GM12878 (cell line): ENCODE measurements around the gene TMED7. TPM values are rescaled to one million over a fixed set of nuclear protein-coding genes. Genes with fewer than 3 reads are reported as not detected.

Experiments
- ATF3 ChIP-seq: IDR thresholded peaks from 2 replicates; pipeline ENCODE4 v1.6.1; 2011; ENCODE audit warnings: low read depth, mild to moderate bottlenecking, low read length, moderate library complexity, borderline replicate concordance; ENCODE audit errors: extremely low read depth
- BCL11A ChIP-seq: IDR thresholded peaks from 2 replicates; pipeline ENCODE4 v1.6.1; 2011; ENCODE audit warnings: low read depth, low read length
- BHLHE40 ChIP-seq, 2 experiments: fragments of 450-650 bp in 1 of 2; IDR thresholded peaks; 2 replicates each; pipeline ENCODE4 v1.6.1; 2011 to 2017; ENCODE audit warnings: low read depth in 2 of 2, borderline replicate concordance in 1 of 2, improper control_type of control experiment in 1 of 2, low read length in 1 of 2, mild to moderate bottlenecking in 1 of 2
- CBFB ChIP-seq: IDR thresholded peaks from 2 replicates; pipeline ENCODE4 v1.6.1; 2016; ENCODE audit warnings: antibody characterized with exemption, low read depth
- EED ChIP-seq: sonication (generic); IDR thresholded peaks from 2 replicates; pipeline ENCODE4 v1.6.1; 2016; ENCODE audit warnings: antibody characterized with exemption, low read depth
- EP300 ChIP-seq, 2 experiments: fragments of 150-350 bp in 1 of 2; IDR thresholded peaks; 2 replicates each; pipeline ENCODE4 v1.6.1; 2011 to 2012; ENCODE audit warnings: low read depth in 2 of 2, low read length in 2 of 2, borderline replicate concordance in 1 of 2, improper control_type of control experiment in 1 of 2, inconsistent platforms in 1 of 2; ENCODE audit not compliant: control insufficient read depth in 1 of 2
- FOXM1 ChIP-seq: IDR thresholded peaks from 2 replicates; pipeline ENCODE4 v1.6.1; 2012; ENCODE audit warnings: low read depth, mild to moderate bottlenecking, inconsistent platforms, low read length, moderate library complexity
- GABPA ChIP-seq: IDR thresholded peaks from 2 replicates; pipeline ENCODE4 v1.6.1; 2014; ENCODE audit warnings: antibody characterized with exemption, low read depth, mild to moderate bottlenecking, inconsistent platforms
- HSF1 ChIP-seq: fragments of 150-350 bp; IDR thresholded peaks from 2 replicates; pipeline ENCODE4 v1.6.1; 2014; ENCODE audit warnings: mild to moderate bottlenecking, low read depth, low read length
- JUNB ChIP-seq: IDR thresholded peaks from 2 replicates; pipeline ENCODE4 v1.6.1; 2016; ENCODE audit warnings: antibody characterized with exemption, mild to moderate bottlenecking
- JUND ChIP-seq: IDR thresholded peaks from 2 replicates; pipeline ENCODE4 v1.6.1; 2012; ENCODE audit warnings: low read depth, mild to moderate bottlenecking, low read length, improper control_type of control experiment, moderate library complexity
- LARP7 ChIP-seq: fragments of 450-650 bp; IDR thresholded peaks from 2 replicates; pipeline ENCODE4 v1.6.1; 2017; ENCODE audit warnings: mild to moderate bottlenecking
- MEF2A ChIP-seq: IDR thresholded peaks from 2 replicates; pipeline ENCODE4 v1.6.1; 2011; ENCODE audit warnings: low read depth, mild to moderate bottlenecking, low read length, moderate library complexity; ENCODE audit not compliant: insufficient read depth
- MEF2B ChIP-seq: fragments of 450-650 bp; IDR thresholded peaks from 2 replicates; pipeline ENCODE4 v1.6.1; 2018; ENCODE audit warnings: mild to moderate bottlenecking, moderate library complexity; ENCODE audit not compliant: partially characterized antibody, poor library complexity, severe bottlenecking
- NBN ChIP-seq: fragments of 450-650 bp; IDR thresholded peaks from 2 replicates; pipeline ENCODE4 v1.6.1; 2016
- RAD21 ChIP-seq: IDR thresholded peaks from 2 replicates; pipeline ENCODE4 v1.6.1; 2011; ENCODE audit warnings: mild to moderate bottlenecking, low read depth, low read length, moderate library complexity; ENCODE audit not compliant: insufficient read depth
- RCOR1 ChIP-seq: conservative IDR thresholded peaks from 2 replicates; pipeline ENCODE4 v1.6.1; 2012; ENCODE audit warnings: low read depth, low read length, improper control_type of control experiment
- REST ChIP-seq: IDR thresholded peaks from 2 replicates; pipeline ENCODE4 v1.6.1; 2012; ENCODE audit warnings: mild to moderate bottlenecking, low read depth, low read length
- SMAD1 ChIP-seq: fragments of 450-650 bp; IDR thresholded peaks from 2 replicates; pipeline ENCODE4 v1.6.1; 2018; ENCODE audit warnings: mild to moderate bottlenecking, low read depth; ENCODE audit not compliant: partially characterized antibody
- SRF ChIP-seq, 2 experiments: IDR thresholded peaks; 2 replicates each; pipeline ENCODE4 v1.6.1; 2011; ENCODE audit warnings: low read depth in 2 of 2, low read length in 2 of 2, mild to moderate bottlenecking in 1 of 2, moderate library complexity in 1 of 2
- TBL1XR1 ChIP-seq: IDR thresholded peaks from 2 replicates; pipeline ENCODE4 v1.6.1; 2012; ENCODE audit warnings: low read depth, low read length, improper control_type of control experiment
- ZNF384 ChIP-seq: IDR thresholded peaks from 2 replicates; pipeline ENCODE4 v1.6.1; 2012; ENCODE audit warnings: low read depth, mild to moderate bottlenecking, low read length, improper control_type of control experiment, borderline replicate concordance
- polyA plus RNA-seq, 11 experiments: library from polyadenylated mRNA; depleted of rRNA in 4 of 11; unstranded in 6 of 11; stranded (reverse) in 5 of 11; fragments of >200 nt; fragmentation: Nextera tagmentation in 4 of 11; fragmentation: Illumina TruSeq in 1 of 11; extraction: Ambion mirVana in 4 of 11; extraction: Trizol in 1 of 11; gene quantifications; 1 replicate in 1 of 11; 2 replicates in 10 of 11; pipeline versions ENCODE4 v1.2.1 to v1.2.3, GENCODE V29; 2011 to 2016; ENCODE audit warnings: inconsistent platforms in 2 of 11, missing spikeins in 2 of 11, low read depth in 1 of 11
- total RNA-seq, 4 experiments: library from RNA; depleted of rRNA in 3 of 4; stranded (reverse); fragments of >200 nt in 3 of 4; fragmentation: Illumina TruSeq in 1 of 4; extraction: Trizol in 1 of 4; gene quantifications; 2 replicates each; pipeline versions ENCODE4 v1.2.1 to v1.2.3, GENCODE V29; 2013 to 2021
- TF ChIP-seq, protein P1 (sequence below): fragments of 450-650 bp; IDR thresholded peaks from 2 replicates; pipeline ENCODE4 v1.6.1; 2016; ENCODE audit warnings: mild to moderate bottlenecking

TMED7 gene
- total and polyA plus RNA-seq, 10 of the 15 experiments (the other 5 are each of a cell fraction or from before 2014, with no cell fraction given): 8.0 to 37.3 (median 25.2) TPM

DNA sequence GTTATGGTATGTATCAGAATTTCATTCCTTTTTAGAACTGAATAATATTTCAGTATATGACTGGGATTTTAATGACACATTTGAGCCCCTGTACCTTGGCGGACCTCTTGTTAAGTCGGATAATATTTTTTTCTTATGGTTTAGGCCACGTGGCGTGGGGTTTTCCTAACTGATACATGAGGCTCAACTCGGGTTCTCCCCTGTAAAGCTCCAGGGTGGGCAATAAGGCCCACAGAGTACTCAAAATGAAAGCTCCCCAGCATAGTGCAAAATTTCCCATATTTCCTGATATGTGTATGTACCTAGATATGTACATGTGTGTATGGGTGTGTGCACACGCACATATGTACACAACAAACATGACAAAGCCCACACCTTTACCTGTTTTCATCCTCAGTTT, 48.1 kb downstream of the TMED7 start (continued):
- no peak for TF ChIP-seq REST
- TF ChIP-seq EED: peak; percentile 83
- TF ChIP-seq SRF (IDR thresholded peaks at IDR 0.05; ENCODE audit: low read depth in 2 of 2, low read length in 2 of 2): no peak
- no peak for TF ChIP-seq RCOR1
- TF ChIP-seq RAD21: no peak
- no peak for TF ChIP-seq CBFB
- no peak; the same call in 1 of the 2 replicates for TF ChIP-seq ZNF384
- TF ChIP-seq GABPA: no peak; the same call in 1 of the 2 replicates
- no peak for TF ChIP-seq SMAD1
- TF ChIP-seq NBN: no peak
- TF ChIP-seq MEF2B: peak; percentile 57
- TF ChIP-seq, protein P1, sequence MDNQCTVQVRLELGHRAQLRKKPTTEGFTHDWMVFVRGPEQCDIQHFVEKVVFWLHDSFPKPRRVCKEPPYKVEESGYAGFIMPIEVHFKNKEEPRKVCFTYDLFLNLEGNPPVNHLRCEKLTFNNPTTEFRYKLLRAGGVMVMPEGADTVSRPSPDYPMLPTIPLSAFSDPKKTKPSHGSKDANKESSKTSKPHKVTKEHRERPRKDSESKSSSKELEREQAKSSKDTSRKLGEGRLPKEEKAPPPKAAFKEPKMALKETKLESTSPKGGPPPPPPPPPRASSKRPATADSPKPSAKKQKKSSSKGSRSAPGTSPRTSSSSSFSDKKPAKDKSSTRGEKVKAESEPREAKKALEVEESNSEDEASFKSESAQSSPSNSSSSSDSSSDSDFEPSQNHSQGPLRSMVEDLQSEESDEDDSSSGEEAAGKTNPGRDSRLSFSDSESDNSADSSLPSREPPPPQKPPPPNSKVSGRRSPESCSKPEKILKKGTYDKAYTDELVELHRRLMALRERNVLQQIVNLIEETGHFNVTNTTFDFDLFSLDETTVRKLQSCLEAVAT: no peak
- no peak for TF ChIP-seq LARP7
- no peak for TF ChIP-seq JUND
- no peak for TF ChIP-seq BHLHE40 (IDR thresholded peaks at IDR 0.05; ENCODE audit: borderline replicate concordance in 1 of 2, low read depth in 2 of 2, low read length in 1 of 2)
- peak; percentile 88; the same call in 1 of the 2 replicates for TF ChIP-seq FOXM1
- no peak for TF ChIP-seq MEF2A
- TF ChIP-seq TBL1XR1: peak; percentile 60; the same call in 1 of the 2 replicates
- 0 out of 2 replicates have a peak, but pooled peaks have one; percentile 11 for TF ChIP-seq ATF3
- TF ChIP-seq JUNB: peak; percentile 94
- peak; percentile 29 to 72; a peak in 1 of 4 replicates for TF ChIP-seq EP300 (IDR thresholded peaks at IDR 0.05; ENCODE audit: borderline replicate concordance in 1 of 2, control insufficient read depth in 1 of 2, low read depth in 2 of 2, low read length in 2 of 2)
- TF ChIP-seq HSF1: no peak
- TF ChIP-seq BCL11A: peak; percentile 79
